ENCODE data around the gene WAC. TPM values are rescaled to one million over a fixed set of nuclear protein-coding genes. Genes with fewer than 3 reads are reported as not detected.
A peak's percentile ranks its signal among the peaks of the same experiment; 100 is the strongest.
"Not testable (repeated sequence)": the region's sequence is repeated elsewhere in the genome, so short reads cannot be mapped to it uniquely, and the experiment has no call there.

WAC gene
- total RNA-seq, 2 donors from 2014 or later, result 171 to 195 TPM

GRCh38 chr10:28606568-28606967 is 73.7 kb downstream of the WAC start:
- Mint-ChIP-seq H3K4me1 (peaks cover 31% of the 10 kb centered on the region), H3K27ac (peak overlapping the region; percentile 49)

GRCh38 chr10:28609636-28610035 is 76.7 kb downstream of the WAC start:
- H3K36me3 Mint-ChIP-seq (ENCODE audit: low read depth); H3K4me3 Mint-ChIP-seq: not testable (repeated sequence)
- peaks cover 19% of the 10 kb centered on the region for H3K4me1 Mint-ChIP-seq

More at GRCh38 chr10:28606568-28606967, 73.7 kb downstream of the WAC start:
- peaks cover 6% of the 10 kb centered on the region for H3K36me3 Mint-ChIP-seq (ENCODE audit: low read depth)
- no peak overlapping the region for H3K4me3 Mint-ChIP-seq
- no peak for ATAC-seq
- H3K9me3 ChIP-seq (ENCODE audit: control insufficient read depth, low read length, poor library complexity, severe bottlenecking), result peaks cover under 1% of the 10 kb centered on the region
- H3K27me3 Mint-ChIP-seq, result no peaks in the 10 kb centered on the region
- no peak for DNase-seq

GRCh38 chr10:28612877-28613276 is 80.0 kb downstream of the WAC start:
- H3K9me3 ChIP-seq (ENCODE audit: control insufficient read depth, low read length, poor library complexity, severe bottlenecking), result peaks cover 2% of the 10 kb centered on the region
- DNase-seq, result no peak
- ATAC-seq, result no peak
- peak overlapping the region; percentile 2 for H3K27ac Mint-ChIP-seq
- H3K27me3 Mint-ChIP-seq, result no peaks in the 10 kb centered on the region
- no peak overlapping the region for H3K4me3 Mint-ChIP-seq
- peaks cover 13% of the 10 kb centered on the region for H3K4me1 Mint-ChIP-seq
- peaks cover 10% of the 10 kb centered on the region for H3K36me3 Mint-ChIP-seq (ENCODE audit: low read depth)

More at GRCh38 chr10:28609636-28610035, 76.7 kb downstream of the WAC start:
- not testable (repeated sequence) for H3K27me3 Mint-ChIP-seq; DNase-seq; H3K9me3 ChIP-seq (ENCODE audit: control insufficient read depth, low read length, poor library complexity, severe bottlenecking); H3K27ac Mint-ChIP-seq; ATAC-seq

GRCh38 chr10:28616514-28616913 is 83.6 kb downstream of the WAC start:
- Mint-ChIP-seq H3K27me3 (no peaks in the 10 kb centered on the region), H3K27ac (no peak overlapping the region), H3K36me3 (ENCODE audit: low read depth) (peaks cover 6% of the 10 kb centered on the region), H3K4me3 (no peak overlapping the region), H3K4me1 (peaks cover 6% of the 10 kb centered on the region)
- H3K9me3 ChIP-seq (ENCODE audit: control insufficient read depth, low read length, poor library complexity, severe bottlenecking), result peaks cover 2% of the 10 kb centered on the region
- DNase-seq (no peak), ATAC-seq (no peak)

GRCh38 chr10:28619455-28619854 is 86.5 kb downstream of the WAC start:
- H3K27me3 Mint-ChIP-seq, result no peaks in the 10 kb centered on the region
- no peak overlapping the region for H3K27ac Mint-ChIP-seq
- ATAC-seq (no peak), DNase-seq (no peak)
- H3K36me3 Mint-ChIP-seq (ENCODE audit: low read depth), result no peaks in the 10 kb centered on the region
- peaks cover 3% of the 10 kb centered on the region for H3K4me1 Mint-ChIP-seq
- no peak overlapping the region for H3K4me3 Mint-ChIP-seq
- no peaks in the 10 kb centered on the region for H3K9me3 ChIP-seq (ENCODE audit: control insufficient read depth, low read length, poor library complexity, severe bottlenecking)

GRCh38 chr10:28620251-28620650 is 87.3 kb downstream of the WAC start:
- H3K4me3 Mint-ChIP-seq, result no peak overlapping the region
- H3K36me3 Mint-ChIP-seq (ENCODE audit: low read depth), result no peaks in the 10 kb centered on the region
- DNase-seq, result no peak
- no peak for ATAC-seq
- peaks cover 3% of the 10 kb centered on the region for H3K4me1 Mint-ChIP-seq
- H3K27me3 Mint-ChIP-seq, result no peaks in the 10 kb centered on the region
- H3K9me3 ChIP-seq (ENCODE audit: control insufficient read depth, low read length, poor library complexity, severe bottlenecking), result no peaks in the 10 kb centered on the region
- no peak overlapping the region for H3K27ac Mint-ChIP-seq

GRCh38 chr10:28623483-28623882 is 90.6 kb downstream of the WAC start:
- peaks cover 14% of the 10 kb centered on the region for H3K4me1 Mint-ChIP-seq
- no peaks in the 10 kb centered on the region for H3K27me3 Mint-ChIP-seq
- H3K36me3 Mint-ChIP-seq (ENCODE audit: low read depth), result no peaks in the 10 kb centered on the region

GRCh38 chr10:28624351-28624750 is 91.4 kb downstream of the WAC start:
- peak overlapping the region; percentile 2 for H3K27ac Mint-ChIP-seq
- no peaks in the 10 kb centered on the region for H3K36me3 Mint-ChIP-seq (ENCODE audit: low read depth)
- peaks cover 4% of the 10 kb centered on the region for H3K27me3 Mint-ChIP-seq
- DNase-seq (no peak), ATAC-seq (no peak)
- H3K9me3 ChIP-seq (ENCODE audit: control insufficient read depth, low read length, poor library complexity, severe bottlenecking), result no peaks in the 10 kb centered on the region
- peaks cover 16% of the 10 kb centered on the region for H3K4me1 Mint-ChIP-seq
- H3K4me3 Mint-ChIP-seq, result no peak overlapping the region

More at GRCh38 chr10:28623483-28623882, 90.6 kb downstream of the WAC start:
- no peaks in the 10 kb centered on the region for H3K9me3 ChIP-seq (ENCODE audit: control insufficient read depth, low read length, poor library complexity, severe bottlenecking)
- ATAC-seq (no peak), DNase-seq (no peak)
- Mint-ChIP-seq H3K27ac (peak overlapping the region; percentile 2), H3K4me3 (no peak overlapping the region)

- Mint-ChIP-seq H3K27me3 (peaks cover 25% of the 10 kb centered on the region), H3K27ac (no peak overlapping the region), H3K36me3 (ENCODE audit: low read depth) (no peaks in the 10 kb centered on the region), H3K4me1 (peaks cover 14% of the 10 kb centered on the region), H3K4me3 (peak overlapping the region; percentile 49)
- H3K9me3 ChIP-seq (ENCODE audit: control insufficient read depth, low read length, poor library complexity, severe bottlenecking), result no peaks in the 10 kb centered on the region
- ATAC-seq, result no peak
- DNase-seq, result no peak
Observed at GRCh38 chr10:28627102-28627501, 94.2 kb downstream of the WAC start.

GRCh38 chr10:28628184-28628893 is 95.4 kb downstream of the WAC start:
- peaks cover 14% of the 10 kb centered on the region for H3K4me1 Mint-ChIP-seq
- H3K27me3 Mint-ChIP-seq, result peaks cover 37% of the 10 kb centered on the region
- no peaks in the 10 kb centered on the region for H3K9me3 ChIP-seq (ENCODE audit: control insufficient read depth, low read length, poor library complexity, severe bottlenecking)
- H3K4me3 Mint-ChIP-seq, result no peak overlapping the region
- no peaks in the 10 kb centered on the region for H3K36me3 Mint-ChIP-seq (ENCODE audit: low read depth)
- ATAC-seq (peak; percentile 83), DNase-seq (peak; percentile 36 to 52 (median 47))
- no peak overlapping the region for H3K27ac Mint-ChIP-seq

- Mint-ChIP-seq H3K27me3 (peaks cover 49% of the 10 kb centered on the region), H3K27ac (no peak overlapping the region), H3K4me1 (peaks cover 11% of the 10 kb centered on the region), H3K4me3 (no peak overlapping the region), H3K36me3 (ENCODE audit: low read depth) (peaks cover 4% of the 10 kb centered on the region)
- no peak for DNase-seq
- no peaks in the 10 kb centered on the region for H3K9me3 ChIP-seq (ENCODE audit: control insufficient read depth, low read length, poor library complexity, severe bottlenecking)
- no peak for ATAC-seq
Observed at GRCh38 chr10:28631896-28632583, 99.1 kb downstream of the WAC start.

- Mint-ChIP-seq H3K36me3 (ENCODE audit: low read depth) (peaks cover 4% of the 10 kb centered on the region), H3K27me3 (peaks cover 49% of the 10 kb centered on the region), H3K4me3 (no peak overlapping the region), H3K4me1 (peaks cover 9% of the 10 kb centered on the region), H3K27ac (no peak overlapping the region)
- H3K9me3 ChIP-seq (ENCODE audit: control insufficient read depth, low read length, poor library complexity, severe bottlenecking), result no peaks in the 10 kb centered on the region
- DNase-seq (no peak), ATAC-seq (no peak)
Observed at GRCh38 chr10:28632584-28632945, 99.6 kb downstream of the WAC start.

- no peaks in the 10 kb centered on the region for H3K9me3 ChIP-seq (ENCODE audit: control insufficient read depth, low read length, poor library complexity, severe bottlenecking)
- H3K36me3 Mint-ChIP-seq (ENCODE audit: low read depth), result peaks cover 4% of the 10 kb centered on the region
- ATAC-seq, result no peak
- H3K4me3 Mint-ChIP-seq, result no peak overlapping the region
- peaks cover 5% of the 10 kb centered on the region for H3K4me1 Mint-ChIP-seq
- peaks cover 49% of the 10 kb centered on the region for H3K27me3 Mint-ChIP-seq
- H3K27ac Mint-ChIP-seq, result no peak overlapping the region
- no peak for DNase-seq
Observed at GRCh38 chr10:28633750-28634149, 100.8 kb downstream of the WAC start.

- H3K9me3 ChIP-seq (ENCODE audit: control insufficient read depth, low read length, poor library complexity, severe bottlenecking), result no peaks in the 10 kb centered on the region
- H3K27me3 Mint-ChIP-seq, result peaks cover 38% of the 10 kb centered on the region
- H3K36me3 Mint-ChIP-seq (ENCODE audit: low read depth), result peaks cover 4% of the 10 kb centered on the region
- H3K4me3 Mint-ChIP-seq, result no peak overlapping the region
- no peak for ATAC-seq
- peaks cover 2% of the 10 kb centered on the region for H3K4me1 Mint-ChIP-seq
- no peak overlapping the region for H3K27ac Mint-ChIP-seq
- DNase-seq, result no peak
Observed at GRCh38 chr10:28637346-28637745, 104.4 kb downstream of the WAC start.

All from T-helper 17 cell (primary cell).